Ovary (tissue), 3 donors: ENCODE results near the gene SIDT1.

Experiments
- EP300 ChIP-seq: sonication (generic); formaldehyde crosslinking; IDR thresholded peaks from one replicate; pipeline ENCODE4 v1.6.1; 2017; ENCODE audit warnings: antibody characterized with exemption
- TF ChIP-seq, protein P1 (sequence below), 3 donors: fragments of 450-650 bp in 2 of 3; fragments of 200-600 bp in 1 of 3; IDR thresholded peaks; one replicate each; pipeline versions ENCODE4 v1.5.1 to v1.8.0; 2016 to 2022; ENCODE audit warnings: antibody characterized with exemption in 3 of 3, mild to moderate bottlenecking in 1 of 3
- donor health status: DM: no; HTN: no; CAD: no.

- TF ChIP-seq, protein P1, sequence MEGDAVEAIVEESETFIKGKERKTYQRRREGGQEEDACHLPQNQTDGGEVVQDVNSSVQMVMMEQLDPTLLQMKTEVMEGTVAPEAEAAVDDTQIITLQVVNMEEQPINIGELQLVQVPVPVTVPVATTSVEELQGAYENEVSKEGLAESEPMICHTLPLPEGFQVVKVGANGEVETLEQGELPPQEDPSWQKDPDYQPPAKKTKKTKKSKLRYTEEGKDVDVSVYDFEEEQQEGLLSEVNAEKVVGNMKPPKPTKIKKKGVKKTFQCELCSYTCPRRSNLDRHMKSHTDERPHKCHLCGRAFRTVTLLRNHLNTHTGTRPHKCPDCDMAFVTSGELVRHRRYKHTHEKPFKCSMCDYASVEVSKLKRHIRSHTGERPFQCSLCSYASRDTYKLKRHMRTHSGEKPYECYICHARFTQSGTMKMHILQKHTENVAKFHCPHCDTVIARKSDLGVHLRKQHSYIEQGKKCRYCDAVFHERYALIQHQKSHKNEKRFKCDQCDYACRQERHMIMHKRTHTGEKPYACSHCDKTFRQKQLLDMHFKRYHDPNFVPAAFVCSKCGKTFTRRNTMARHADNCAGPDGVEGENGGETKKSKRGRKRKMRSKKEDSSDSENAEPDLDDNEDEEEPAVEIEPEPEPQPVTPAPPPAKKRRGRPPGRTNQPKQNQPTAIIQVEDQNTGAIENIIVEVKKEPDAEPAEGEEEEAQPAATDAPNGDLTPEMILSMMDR (IDR thresholded peaks at IDR 0.05) = no peak
- no peak for TF ChIP-seq EP300
Measured at GRCh38 chr3:113571360-113571759, 39.0 kb downstream of the SIDT1 start.
